A549 (cell line): ENCODE measurements around the gene PCGF2.

ENCODE experiments used
- CEBPB ChIP-seq, 2 experiments: fragments of >200 bp in 1 of 2; sonication (Bioruptor Twin) in 1 of 2; formaldehyde crosslinking in 1 of 2; IDR thresholded peaks; 2 replicates each; pipeline ENCODE4 v1.6.1; 2012 to 2016
- EP300 ChIP-seq, 2 experiments: fragments of >200 bp; sonication (Bioruptor Twin); formaldehyde crosslinking; IDR thresholded peaks; 2 replicates in 1 of 2; 3 replicates in 1 of 2; pipeline ENCODE4 v1.6.1; 2016 to 2017
- GATA3 ChIP-seq: IDR thresholded peaks from 2 replicates; pipeline ENCODE4 v1.6.1; 2012; ENCODE audit warnings: borderline replicate concordance
- PHF8 ChIP-seq: fragments of 200-600 bp; sonication (generic); IDR thresholded peaks from 2 replicates; pipeline ENCODE4 v1.6.1; 2016; ENCODE audit warnings: low read depth, mild to moderate bottlenecking, antibody characterized with exemption, moderate library complexity, borderline replicate concordance
- POLR2A ChIP-seq: IDR thresholded peaks from 2 replicates; pipeline ENCODE4 v1.6.1; 2012; ENCODE audit warnings: mild to moderate bottlenecking, low read length
- RAD21 ChIP-seq, 2 experiments: fragments of >200 bp in 1 of 2; sonication (Bioruptor Twin) in 1 of 2; formaldehyde crosslinking in 1 of 2; IDR thresholded peaks in 1 of 2; conservative IDR thresholded peaks in 1 of 2; 2 replicates in 1 of 2; 3 replicates in 1 of 2; pipeline ENCODE4 v1.6.1; 2012 to 2018; ENCODE audit warnings: inconsistent platforms in 1 of 2
- SMC3 ChIP-seq: fragments of >200 bp; sonication (Bioruptor Twin); formaldehyde crosslinking; IDR thresholded peaks from 3 replicates; pipeline ENCODE4 v1.6.1; 2018; ENCODE audit warnings: inconsistent platforms
- TF ChIP-seq, protein P1 (sequence below): fragments of >200 bp; sonication (Bioruptor Twin); formaldehyde crosslinking; IDR thresholded peaks from 3 replicates; pipeline ENCODE4 v1.5.1; 2016
- TF ChIP-seq, protein P2 (sequence below): fragments of >200 bp; sonication (Bioruptor Twin); formaldehyde crosslinking; IDR thresholded peaks from 3 replicates; pipeline ENCODE4 v1.6.1; 2016
- TF ChIP-seq, protein P3 (sequence below): IDR thresholded peaks from 2 replicates; pipeline ENCODE4 v1.6.1; 2012; ENCODE audit warnings: low read depth, borderline replicate concordance

DNA sequence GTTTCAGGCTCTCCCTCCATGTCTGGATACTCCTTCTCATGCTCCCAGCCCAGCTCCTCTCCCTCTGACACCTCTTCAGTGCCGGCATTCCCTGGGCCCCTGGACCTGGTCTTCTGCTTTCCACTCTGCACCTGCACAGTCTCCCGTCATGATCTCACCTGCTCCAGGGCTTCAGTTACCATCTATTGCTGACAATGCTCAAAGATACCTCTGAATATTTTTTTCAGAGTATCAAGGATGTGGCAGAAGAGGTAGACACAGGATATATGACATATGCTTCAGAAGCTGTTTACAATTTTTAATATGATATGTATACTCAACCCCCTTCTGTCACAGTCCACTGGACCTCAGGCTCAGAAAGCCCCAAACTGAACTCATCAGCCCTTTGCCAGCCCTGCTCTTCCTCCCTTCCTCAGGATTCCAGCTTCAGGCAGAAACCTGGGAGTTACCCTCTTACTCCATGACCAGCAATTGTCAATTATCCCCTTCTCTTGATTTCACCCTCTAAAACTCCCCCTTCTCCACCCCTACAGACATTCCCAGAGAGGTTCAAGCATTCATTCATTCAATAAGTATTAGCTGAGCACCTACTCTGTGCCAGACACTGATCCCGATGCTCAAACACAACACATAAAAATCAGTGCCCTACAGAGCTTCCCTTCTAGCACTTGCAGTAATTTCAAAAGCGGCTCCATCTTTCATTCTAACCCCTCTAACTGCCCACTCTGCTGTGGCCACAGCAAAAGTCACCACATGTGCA lies 50.9 kb downstream of the PCGF2 start:
- TF ChIP-seq, protein P1, sequence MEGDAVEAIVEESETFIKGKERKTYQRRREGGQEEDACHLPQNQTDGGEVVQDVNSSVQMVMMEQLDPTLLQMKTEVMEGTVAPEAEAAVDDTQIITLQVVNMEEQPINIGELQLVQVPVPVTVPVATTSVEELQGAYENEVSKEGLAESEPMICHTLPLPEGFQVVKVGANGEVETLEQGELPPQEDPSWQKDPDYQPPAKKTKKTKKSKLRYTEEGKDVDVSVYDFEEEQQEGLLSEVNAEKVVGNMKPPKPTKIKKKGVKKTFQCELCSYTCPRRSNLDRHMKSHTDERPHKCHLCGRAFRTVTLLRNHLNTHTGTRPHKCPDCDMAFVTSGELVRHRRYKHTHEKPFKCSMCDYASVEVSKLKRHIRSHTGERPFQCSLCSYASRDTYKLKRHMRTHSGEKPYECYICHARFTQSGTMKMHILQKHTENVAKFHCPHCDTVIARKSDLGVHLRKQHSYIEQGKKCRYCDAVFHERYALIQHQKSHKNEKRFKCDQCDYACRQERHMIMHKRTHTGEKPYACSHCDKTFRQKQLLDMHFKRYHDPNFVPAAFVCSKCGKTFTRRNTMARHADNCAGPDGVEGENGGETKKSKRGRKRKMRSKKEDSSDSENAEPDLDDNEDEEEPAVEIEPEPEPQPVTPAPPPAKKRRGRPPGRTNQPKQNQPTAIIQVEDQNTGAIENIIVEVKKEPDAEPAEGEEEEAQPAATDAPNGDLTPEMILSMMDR, result no peak
- no peak for TF ChIP-seq POLR2A
- TF ChIP-seq GATA3, result no peak
- TF ChIP-seq, protein P2, sequence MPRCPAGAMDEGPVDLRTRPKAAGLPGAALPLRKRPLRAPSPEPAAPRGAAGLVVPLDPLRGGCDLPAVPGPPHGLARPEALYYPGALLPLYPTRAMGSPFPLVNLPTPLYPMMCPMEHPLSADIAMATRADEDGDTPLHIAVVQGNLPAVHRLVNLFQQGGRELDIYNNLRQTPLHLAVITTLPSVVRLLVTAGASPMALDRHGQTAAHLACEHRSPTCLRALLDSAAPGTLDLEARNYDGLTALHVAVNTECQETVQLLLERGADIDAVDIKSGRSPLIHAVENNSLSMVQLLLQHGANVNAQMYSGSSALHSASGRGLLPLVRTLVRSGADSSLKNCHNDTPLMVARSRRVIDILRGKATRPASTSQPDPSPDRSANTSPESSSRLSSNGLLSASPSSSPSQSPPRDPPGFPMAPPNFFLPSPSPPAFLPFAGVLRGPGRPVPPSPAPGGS, result no peak
- no peak for TF ChIP-seq PHF8
- TF ChIP-seq EP300 (IDR thresholded peaks at IDR 0.05), result no peak
- TF ChIP-seq CEBPB (IDR thresholded peaks at IDR 0.05), result no peak
- TF ChIP-seq SMC3, result no peak
- TF ChIP-seq, protein P3, sequence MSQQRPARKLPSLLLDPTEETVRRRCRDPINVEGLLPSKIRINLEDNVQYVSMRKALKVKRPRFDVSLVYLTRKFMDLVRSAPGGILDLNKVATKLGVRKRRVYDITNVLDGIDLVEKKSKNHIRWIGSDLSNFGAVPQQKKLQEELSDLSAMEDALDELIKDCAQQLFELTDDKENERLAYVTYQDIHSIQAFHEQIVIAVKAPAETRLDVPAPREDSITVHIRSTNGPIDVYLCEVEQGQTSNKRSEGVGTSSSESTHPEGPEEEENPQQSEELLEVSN, result no peak
- no peak for TF ChIP-seq RAD21 (conservative IDR thresholded peaks at IDR 0.05 in 1 of 2, IDR thresholded peaks at IDR 0.05 in 1 of 2)
